BJ (cell line): ENCODE results near the gene RAP1GDS1. TPM values are rescaled to one million over a fixed set of nuclear protein-coding genes. Genes with fewer than 3 reads are reported as not detected.

Experiments used
- CTCF ChIA-PET: fragments of 350-600 bp; formaldehyde crosslinking; extraction: SDS; loops from one replicate; lab custom pipeline; 2021; ENCODE audit warnings: antibody characterized with exemption, inconsistent platforms; lab: Yijun Ruan, JAX
- POLR2A ChIA-PET: fragments of 300-600 bp; sonication (Branson Sonifier 250); formaldehyde crosslinking; extraction: SDS; loops from one replicate; lab custom pipeline; 2021; ENCODE audit warnings: antibody characterized with exemption; lab: Charles Lee
- DNase-seq: peaks from one replicate; pipeline ENCODE4 v3.0.0-alpha.2; 2011; ENCODE audit warnings: low read depth
- H3K27me3 ChIP-seq: 2 replicates; pipeline ENCODE4 v1.6.0; 2011; ENCODE audit warnings: low read length; ENCODE audit not compliant: control insufficient read depth, insufficient read depth
- H3K36me3 ChIP-seq: 2 replicates; pipeline ENCODE4 v1.5.1; 2011; ENCODE audit warnings: low read length; ENCODE audit not compliant: control insufficient read depth, insufficient read depth
- H3K4me3 ChIP-seq: 2 replicates; pipeline ENCODE4 v1.5.1; 2011; ENCODE audit warnings: low read depth, mild to moderate bottlenecking, control low read depth, low read length
- CTCF ChIP-seq: IDR thresholded peaks from 2 replicates; pipeline ENCODE4 v1.5.1; 2011; ENCODE audit warnings: low read depth, mild to moderate bottlenecking, control low read depth, inconsistent platforms, low read length, moderate library complexity; ENCODE audit not compliant: insufficient read depth
- polyA plus RNA-seq: library from polyadenylated mRNA; depleted of rRNA; stranded (reverse); fragments of >200 nt; gene quantifications from 2 replicates; pipeline ENCODE4 v1.2.3, GENCODE V29; 2011

Gene RAP1GDS1
- polyA plus RNA-seq, 1 experiment, result 35.1 TPM

GRCh38 chr4:98293104-98293887 lies 32.1 kb downstream of the RAP1GDS1 start:
- no peak for DNase-seq
- Histone ChIP-seq H3K36me3 (no peaks in the 10 kb centered on the region), H3K27me3 (no peaks in the 10 kb centered on the region), H3K4me3 (no peak overlapping the region)
- ChIA-PET CTCF (interaction anchor here (0.8 kb wide), 1 partner anchor 144 kb away, joined by 3 read pairs; no protein-coding TSS in a partner anchor), POLR2A (interaction anchor here (1.2 kb wide), 1 partner anchor 16 kb away, joined by 3 read pairs; no protein-coding TSS in a partner anchor)
- TF ChIP-seq CTCF, result no peak

GRCh38 chr4:98298022-98298421 lies 36.8 kb downstream of the RAP1GDS1 start:
- Histone ChIP-seq H3K4me3 (no peak overlapping the region), H3K27me3 (no peaks in the 10 kb centered on the region), H3K36me3 (no peaks in the 10 kb centered on the region)
- CTCF ChIA-PET, result no interaction called here
- POLR2A ChIA-PET, result no interaction called here
- no peak for DNase-seq
- TF ChIP-seq CTCF, result no peak

GRCh38 chr4:98300706-98301105 lies 39.5 kb downstream of the RAP1GDS1 start:
- no peak for DNase-seq
- no peaks in the 10 kb centered on the region for H3K36me3 ChIP-seq
- H3K27me3 ChIP-seq, result no peaks in the 10 kb centered on the region
- CTCF ChIA-PET, result no interaction called here
- TF ChIP-seq CTCF, result no peak
- H3K4me3 ChIP-seq, result no peak overlapping the region
- POLR2A ChIA-PET, result no interaction called here

- CTCF ChIA-PET, result no interaction called here
- no peak for TF ChIP-seq CTCF
- POLR2A ChIA-PET, result no interaction called here
- H3K36me3 ChIP-seq, result no peaks in the 10 kb centered on the region
- H3K27me3 ChIP-seq, result no peaks in the 10 kb centered on the region
- no peak for DNase-seq
- no peak overlapping the region for H3K4me3 ChIP-seq
These were observed 44.4 kb downstream of the RAP1GDS1 start for GRCh38 chr4:98305576-98305975.

- Histone ChIP-seq H3K27me3 (no peaks in the 10 kb centered on the region), H3K4me3 (no peak overlapping the region), H3K36me3 (no peaks in the 10 kb centered on the region)
- TF ChIP-seq CTCF, result no peak
- POLR2A ChIA-PET, result no interaction called here
- CTCF ChIA-PET, result no interaction called here
- no peak for DNase-seq
These were observed 49.7 kb downstream of the RAP1GDS1 start for GRCh38 chr4:98310867-98311266.
